ENCODE results near the gene CDC73.
"Not testable (repeated sequence)": the region's sequence is repeated elsewhere in the genome, so short reads cannot be mapped to it uniquely, and the experiment has no call there.

CDC73 gene

DNA sequence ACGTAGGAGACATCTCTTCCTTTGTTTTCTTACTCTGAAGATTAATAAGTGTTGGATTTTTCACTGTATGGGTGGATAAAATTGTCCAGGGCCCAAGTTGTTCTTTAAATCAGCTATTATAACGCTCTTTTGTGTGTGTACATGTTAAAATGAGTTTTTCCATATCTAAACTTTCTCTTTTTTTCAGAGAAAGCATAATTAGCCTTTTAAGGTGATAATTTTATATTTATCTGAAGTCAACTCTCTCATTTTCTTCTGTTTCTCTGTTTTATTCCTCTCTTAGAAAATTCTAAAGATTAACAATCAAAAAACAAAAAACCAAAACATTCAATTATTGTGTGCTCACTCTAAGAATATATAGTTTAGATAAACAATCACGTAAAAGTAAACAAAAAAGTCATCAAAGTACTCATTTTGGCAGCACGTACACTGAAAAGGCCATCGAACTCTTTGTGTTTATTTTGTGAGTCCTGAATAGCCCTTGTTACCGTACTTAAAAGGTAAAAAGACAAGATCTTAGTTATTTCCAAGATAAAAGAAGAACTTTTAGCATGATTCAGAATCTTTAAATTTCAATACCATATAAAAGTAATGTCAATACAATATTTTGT, 7.2 kb upstream of the CDC73 start:
- FAIRE-seq = no peak

DNA sequence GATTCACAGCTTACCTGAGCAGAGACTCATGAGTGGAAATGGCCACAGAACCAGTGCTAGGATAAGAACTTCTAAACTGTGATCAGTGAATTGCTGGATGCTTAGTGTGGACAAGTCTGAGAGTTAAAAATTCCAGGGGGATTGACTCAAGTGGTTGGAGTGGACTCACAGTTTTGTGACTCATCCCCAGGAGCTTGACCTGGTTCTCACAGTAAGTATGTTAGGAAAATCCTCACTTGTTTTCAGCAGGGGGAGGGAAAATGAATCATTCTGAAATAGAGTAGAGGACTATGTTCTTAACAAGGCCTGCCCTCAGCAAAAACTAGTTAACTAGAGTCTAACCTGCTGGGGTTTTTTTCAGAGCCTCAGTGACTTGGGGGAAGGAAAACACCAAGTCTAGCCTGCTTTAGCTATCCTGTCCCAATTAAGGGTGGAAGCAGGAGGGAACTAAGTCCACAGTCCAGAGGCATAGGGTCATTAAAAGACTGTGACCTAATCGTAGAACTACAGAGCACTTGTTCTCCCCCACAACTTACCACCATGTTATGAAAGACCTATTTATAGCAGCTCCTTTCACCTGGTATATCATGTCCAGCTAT, 6.1 kb upstream of the CDC73 start:
- peak; percentile 90 for FAIRE-seq

- not testable (repeated sequence) for FAIRE-seq
These were observed 4.7 kb upstream of the CDC73 start for GRCh38 chr1:193117167-193117566.

DNA sequence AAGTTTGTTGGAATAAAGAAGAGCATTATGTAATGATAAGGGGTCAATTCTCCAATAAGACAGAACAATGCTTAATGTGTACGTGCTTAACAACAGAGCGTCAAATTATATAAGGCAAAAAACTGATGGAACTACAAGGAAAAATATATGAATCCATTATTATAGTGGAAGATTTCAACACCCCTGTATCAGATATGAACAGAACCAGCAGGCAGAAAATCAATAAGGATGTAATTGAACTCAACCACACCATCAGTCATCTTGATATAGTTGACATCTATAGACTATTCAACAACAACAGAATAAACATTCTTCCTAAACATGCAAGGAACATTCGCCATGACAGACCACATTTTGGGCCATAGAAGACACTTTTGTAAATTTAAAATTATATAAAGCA, 3.6 kb upstream of the CDC73 start:
- FAIRE-seq = no peak

DNA sequence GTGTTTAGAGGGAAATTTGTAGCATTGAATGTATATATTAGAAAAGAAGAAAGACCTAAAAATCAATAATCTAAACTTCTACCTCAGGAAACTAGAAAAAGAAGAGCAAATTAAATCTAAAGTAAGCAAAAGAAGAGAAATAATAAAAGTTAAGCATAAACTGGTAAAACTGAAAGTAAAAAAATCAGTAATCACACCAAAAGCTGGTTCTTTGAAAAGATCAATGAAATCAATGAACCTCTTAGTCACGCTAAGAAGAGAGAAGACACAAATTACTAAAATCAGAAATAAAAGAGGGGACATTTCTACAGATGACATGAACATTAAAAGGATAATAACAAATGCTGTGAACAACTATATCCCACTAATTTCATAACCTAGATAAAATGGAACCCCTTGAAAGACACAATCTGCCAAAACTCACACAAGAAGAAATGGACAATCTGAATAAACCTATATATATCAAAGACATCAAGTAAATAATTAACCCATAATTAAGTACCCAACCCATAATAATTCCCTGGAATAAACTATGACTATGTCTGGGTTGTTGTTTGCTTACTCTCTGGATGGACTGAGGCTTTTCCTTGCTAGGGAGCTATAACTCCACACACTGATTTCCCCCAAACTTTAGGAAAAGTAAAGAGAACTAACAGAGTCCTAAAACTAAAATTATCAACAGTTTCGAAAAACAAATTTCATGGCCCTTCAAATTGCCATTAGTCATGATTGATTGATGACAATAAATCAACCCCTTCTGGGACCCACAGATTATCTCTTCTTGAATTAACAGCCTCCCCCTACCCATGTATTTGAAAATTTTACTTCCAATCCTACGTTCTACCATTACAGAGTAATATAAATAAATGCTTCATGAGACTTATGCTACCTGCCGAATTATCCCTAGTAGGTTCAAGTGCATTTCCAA, 2.8 kb upstream of the CDC73 start:
- peak; percentile 57 for FAIRE-seq

- no peak for FAIRE-seq
These were observed 1.1 kb upstream of the CDC73 start for GRCh38 chr1:193120604-193121166.

- FAIRE-seq = no peak
These were observed 1.9 kb downstream of the CDC73 start for GRCh38 chr1:193123751-193124150.

- no peak for FAIRE-seq
These were observed 3.5 kb downstream of the CDC73 start for GRCh38 chr1:193125369-193125768.

GRCh38 chr1:193131266-193131860, 9.5 kb downstream of the CDC73 start:
- FAIRE-seq = no peak

DNA sequence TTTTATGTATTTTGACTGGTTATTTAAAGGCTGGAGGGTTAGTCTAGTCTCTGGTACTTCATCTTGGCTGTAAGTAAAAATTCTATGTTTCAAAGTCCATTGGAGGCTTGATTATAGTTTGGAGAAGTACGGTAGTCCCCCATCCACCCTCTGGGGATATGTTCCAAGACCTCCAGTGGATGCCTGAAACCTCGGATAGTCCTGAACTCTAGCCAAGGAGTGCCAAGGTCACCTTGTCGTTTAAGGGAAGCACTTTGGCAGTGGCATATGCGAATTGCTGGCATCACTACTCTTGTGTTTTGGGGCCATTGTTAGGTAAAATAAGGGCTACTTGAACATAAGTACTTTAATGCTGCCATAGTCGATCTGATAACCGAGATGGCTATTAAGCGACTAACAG, 18.4 kb downstream of the CDC73 start:
- FAIRE-seq = no peak

DNA sequence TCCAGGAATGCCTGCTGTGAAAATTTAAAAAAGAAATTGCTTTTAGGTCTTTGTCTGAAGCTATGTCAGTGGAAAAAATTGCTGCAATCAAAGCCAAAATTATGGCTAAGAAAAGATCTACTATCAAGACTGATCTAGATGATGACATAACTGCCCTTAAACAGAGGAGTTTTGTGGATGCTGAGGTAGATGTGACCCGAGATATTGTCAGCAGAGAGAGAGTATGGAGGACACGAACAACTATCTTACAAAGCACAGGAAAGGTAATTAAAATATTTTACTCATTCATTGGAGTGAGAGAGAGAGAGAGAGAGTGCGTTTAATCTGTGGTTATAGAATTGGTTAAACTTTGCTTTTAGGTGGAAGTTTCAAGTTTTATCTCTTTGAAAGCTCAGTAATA, 20.0 kb downstream of the CDC73 start:
- FAIRE-seq = no peak

- FAIRE-seq = no peak
These were observed 20.6 kb downstream of the CDC73 start for GRCh38 chr1:193142409-193142808.

DNA sequence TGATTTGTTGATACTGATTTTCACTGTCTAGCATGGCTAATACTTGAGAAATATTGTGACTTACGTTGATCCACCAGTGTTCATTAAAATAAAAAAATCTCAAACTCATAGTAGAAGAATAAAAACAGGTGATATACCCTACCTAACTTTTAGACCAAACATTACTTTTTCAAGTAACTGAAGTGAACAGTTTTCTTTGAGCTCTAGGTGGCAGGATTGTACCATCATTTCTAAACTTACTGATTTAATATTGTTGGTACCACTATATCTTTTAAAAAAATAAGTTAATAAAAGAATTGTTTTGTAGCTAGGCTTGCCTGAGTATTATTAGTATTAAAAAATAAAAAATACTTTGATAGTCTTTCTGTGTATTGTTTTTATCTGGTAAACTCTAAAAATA, 21.5 kb downstream of the CDC73 start:
- FAIRE-seq = peak; percentile 98

DNA sequence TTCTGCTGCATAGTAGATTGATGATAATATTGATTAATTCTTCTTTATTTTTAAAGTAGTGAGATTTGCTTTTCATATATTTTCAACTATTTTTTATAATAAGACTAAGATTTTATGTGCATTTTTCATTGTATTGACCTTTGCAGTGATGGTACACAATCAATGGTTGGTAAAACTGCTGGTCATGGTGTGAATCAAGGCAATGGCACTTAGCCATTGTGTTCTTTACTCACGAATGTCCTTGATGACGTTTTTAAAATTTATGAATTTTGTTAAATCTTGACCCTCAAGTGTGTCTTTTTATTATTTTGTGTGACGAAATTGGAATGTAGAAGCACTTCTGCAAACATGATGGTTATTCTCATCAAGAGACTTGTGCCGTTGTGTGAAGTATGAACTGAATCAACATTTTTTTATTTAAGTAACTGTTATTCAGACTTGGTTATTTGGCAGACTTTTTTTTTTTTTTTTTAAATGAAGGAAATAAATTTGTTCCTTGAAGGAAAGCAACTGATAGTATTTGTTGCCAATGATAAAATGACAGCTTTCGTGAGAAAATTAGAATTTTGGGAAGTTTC, 22.6 kb downstream of the CDC73 start:
- no peak for FAIRE-seq

DNA sequence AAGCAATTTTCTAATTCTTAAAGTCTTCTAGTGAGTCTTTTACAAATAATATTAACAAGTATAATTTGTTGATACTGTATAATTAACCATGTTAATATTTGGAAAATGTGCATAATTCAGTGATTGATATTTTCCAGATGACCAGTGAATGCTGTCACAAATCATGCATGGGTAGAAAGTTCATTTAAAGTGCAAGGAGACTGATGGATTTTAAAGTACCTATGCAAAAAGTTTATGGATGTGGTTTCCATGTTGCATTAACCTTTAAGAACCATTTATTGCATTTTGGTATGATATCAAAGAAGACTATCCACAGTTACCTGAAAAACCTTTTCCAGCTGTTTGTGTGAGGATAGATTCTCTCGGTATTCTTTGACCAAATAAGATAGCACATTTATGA, 23.2 kb downstream of the CDC73 start:
- no peak for FAIRE-seq

DNA sequence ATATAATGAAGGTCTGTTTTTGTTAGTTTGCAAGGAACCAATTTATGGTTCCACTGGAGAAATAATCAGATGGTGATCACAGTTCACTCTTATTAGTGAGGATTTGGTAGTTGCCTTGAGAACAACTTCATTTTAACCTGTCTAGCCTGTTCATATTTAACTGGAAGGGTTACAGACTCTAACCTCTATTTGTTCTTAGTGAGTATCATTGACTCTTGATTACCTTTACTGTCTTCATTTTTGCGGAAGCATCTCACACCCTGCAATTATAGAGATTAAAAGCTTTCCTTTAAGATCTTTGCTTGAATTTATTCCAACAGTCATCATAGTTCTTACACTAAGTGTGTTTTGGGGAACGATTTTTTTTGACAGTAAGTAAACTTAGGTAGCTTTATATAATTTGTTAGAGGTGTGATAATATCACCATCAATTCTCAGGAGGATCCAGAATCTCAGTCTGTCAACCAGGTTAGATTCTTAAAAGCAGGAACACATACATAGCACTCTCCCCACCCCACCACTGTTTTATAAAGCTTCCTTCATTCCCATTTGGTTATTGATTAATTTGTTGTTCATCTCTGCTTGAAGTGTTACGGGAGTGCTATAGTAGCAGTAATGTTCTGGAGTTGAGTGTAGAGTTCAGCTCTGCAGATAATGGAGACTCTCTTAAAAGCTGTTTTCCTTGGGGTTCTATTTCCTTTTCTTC, 34.4 kb downstream of the CDC73 start:
- FAIRE-seq = no peak

DNA sequence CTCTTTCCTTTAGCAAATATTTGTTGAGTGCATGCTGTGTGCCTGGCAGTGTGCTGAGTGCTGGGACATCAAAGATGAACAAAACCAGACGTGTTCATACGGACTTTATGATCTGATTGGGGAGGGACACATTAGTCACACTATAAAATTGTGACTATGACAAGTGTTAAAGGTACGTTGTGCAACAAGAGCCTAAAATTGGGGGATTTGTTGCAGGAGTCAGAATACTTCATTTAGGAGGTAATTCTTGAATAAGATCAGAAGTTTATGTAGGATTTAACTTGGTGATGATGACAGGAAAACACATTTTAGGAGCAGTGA, 35.0 kb downstream of the CDC73 start:
- no peak for FAIRE-seq

- FAIRE-seq = no peak
These were observed 35.5 kb downstream of the CDC73 start for GRCh38 chr1:193157360-193157759.

DNA sequence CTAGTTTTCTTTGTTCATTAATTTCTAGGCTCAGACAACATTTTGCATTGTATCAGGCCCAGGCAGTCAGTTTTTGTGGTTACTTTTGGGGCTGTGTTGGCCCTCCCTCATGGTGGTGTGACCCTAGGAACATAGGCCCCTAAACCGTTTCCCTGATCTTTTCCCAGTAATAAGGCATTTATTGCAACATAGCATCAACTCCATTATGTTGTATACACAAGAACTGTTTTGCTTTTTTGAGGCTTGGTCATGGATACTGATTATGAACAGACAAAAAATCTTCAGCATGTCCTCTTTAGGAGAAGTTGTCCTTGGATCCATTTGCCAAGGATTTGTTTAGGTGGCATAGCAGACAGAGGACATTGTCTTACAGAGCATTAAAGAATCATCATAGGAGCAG, 54.3 kb downstream of the CDC73 start:
- no peak for FAIRE-seq

GRCh38 chr1:193176788-193177187, 55.0 kb downstream of the CDC73 start:
- no peak for FAIRE-seq

DNA sequence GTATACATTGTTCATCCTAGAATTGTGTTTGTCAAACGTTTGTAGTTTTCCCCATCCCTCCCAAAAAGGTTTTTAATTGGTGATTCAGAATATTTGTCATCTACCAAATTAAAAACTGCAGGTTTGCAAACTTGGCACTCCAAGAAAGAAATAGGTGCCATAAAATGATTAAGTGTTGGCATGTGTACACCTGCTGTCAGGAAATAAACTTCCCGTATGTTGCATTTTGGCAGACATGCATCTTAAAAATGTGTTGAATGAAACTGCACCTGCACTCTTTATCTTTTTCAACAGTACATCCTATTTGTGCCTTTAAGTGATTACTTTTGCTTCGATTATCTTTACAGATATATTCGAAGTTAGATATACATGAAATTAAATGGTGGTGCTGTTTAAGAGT, 57.3 kb downstream of the CDC73 start:
- no peak for FAIRE-seq

- FAIRE-seq = no peak
These were observed 59.7 kb downstream of the CDC73 start for GRCh38 chr1:193181536-193181935.

Data from G401.6 (cell line).